NCI-H2196 (cell line): Measurements from ENCODE around the gene CDC6.

ENCODE experiments used
- DNase-seq: peaks from one replicate; lab custom pipeline; 2025; ENCODE audit not compliant: unreplicated experiment; lab: John Stamatoyannopoulos, UW

The CDC6 gene

GRCh38 chr17:40322358-40323315 lies 35.0 kb downstream of the CDC6 start:
- DNase-seq: no peak

- no peak for DNase-seq
Measured at GRCh38 chr17:40323391-40324381, 36.0 kb downstream of the CDC6 start.

GRCh38 chr17:40325156-40326013 lies 37.7 kb downstream of the CDC6 start:
- DNase-seq: no peak

- no peak for DNase-seq
Measured at GRCh38 chr17:40326014-40326831, 38.5 kb downstream of the CDC6 start.

- DNase-seq: no peak
Measured at GRCh38 chr17:40326832-40327199, 39.1 kb downstream of the CDC6 start.

- no peak for DNase-seq
Measured at GRCh38 chr17:40327244-40327729, 39.6 kb downstream of the CDC6 start.

GRCh38 chr17:40327735-40328385 lies 40.2 kb downstream of the CDC6 start:
- no peak for DNase-seq

- no peak for DNase-seq
Measured at GRCh38 chr17:40328386-40328766, 40.7 kb downstream of the CDC6 start.

- DNase-seq: peak; percentile 28
Measured at GRCh38 chr17:40329839-40330794, 42.4 kb downstream of the CDC6 start.

GRCh38 chr17:40330850-40331470 lies 43.3 kb downstream of the CDC6 start:
- DNase-seq: no peak

GRCh38 chr17:40331743-40332641 lies 44.3 kb downstream of the CDC6 start:
- DNase-seq: peak; percentile 88

- no peak for DNase-seq
Measured at GRCh38 chr17:40333781-40334448, 46.2 kb downstream of the CDC6 start.

GRCh38 chr17:40335620-40336019 lies 47.9 kb downstream of the CDC6 start:
- no peak for DNase-seq

- DNase-seq: no peak
Measured at GRCh38 chr17:40337351-40337750, 49.7 kb downstream of the CDC6 start.

GRCh38 chr17:40338058-40338457 lies 50.4 kb downstream of the CDC6 start:
- DNase-seq: no peak
